H1 (cell line): ENCODE results near the gene MPZL3. TPM values are rescaled to one million over a fixed set of nuclear protein-coding genes. Genes with fewer than 3 reads are reported as not detected.

ENCODE experiments used
- CTCF ChIA-PET: fragments of 300-600 bp; sonication (Branson Sonifier 250); formaldehyde crosslinking; loops from one replicate; lab custom pipeline; 2021; ENCODE audit not compliant: partially characterized antibody; lab: Charles Lee
- POLR2A ChIA-PET: fragments of 300-600 bp; sonication (Branson Sonifier 250); formaldehyde crosslinking; loops from one replicate; lab custom pipeline; 2021; ENCODE audit warnings: inconsistent platforms; ENCODE audit not compliant: partially characterized antibody; lab: Charles Lee
- DNase-seq, 2 experiments: peaks; one replicate each; pipeline versions ENCODE4 v3.0.0 to v3.0.0-alpha.2; 2010 to 2022; ENCODE audit warnings: low spot score in 2 of 2, low read depth in 1 of 2, mixed read lengths in 1 of 2
- FAIRE-seq: peaks from 2 replicates; lab custom pipeline; 2011; peaks lifted over from hg19 to GRCh38; lab: Jason Lieb, UNC
- H2AFZ ChIP-seq: 2 replicates; pipeline ENCODE4 v1.8.1; 2012; ENCODE audit warnings: low read length, inconsistent platforms
- H2AK5ac ChIP-seq: 2 replicates; pipeline ENCODE4 v1.6.1; 2013; ENCODE audit warnings: low read depth, low read length
- H2BK120ac ChIP-seq: replicated peaks from 2 replicates; pipeline ENCODE3; 2013; ENCODE audit warnings: low read depth, low read length, inconsistent platforms
- H2BK12ac ChIP-seq: 2 replicates; pipeline ENCODE4 v1.6.1; 2013; ENCODE audit warnings: low read depth, low read length
- H2BK15ac ChIP-seq: 2 replicates; pipeline ENCODE4 v1.6.1; 2013; ENCODE audit warnings: low read length
- H2BK20ac ChIP-seq: 2 replicates; pipeline ENCODE4 v1.6.1; 2013; ENCODE audit warnings: low read length
- H2BK5ac ChIP-seq: 2 replicates; pipeline ENCODE4 v1.6.1; 2013; ENCODE audit warnings: low read depth, low read length
- H3K14ac ChIP-seq: 2 replicates; pipeline ENCODE4 v1.6.1; 2013; ENCODE audit warnings: inconsistent platforms; ENCODE audit not compliant: insufficient read length
- H3K18ac ChIP-seq: 2 replicates; pipeline ENCODE4 v1.6.1; 2013; ENCODE audit warnings: low read length; ENCODE audit errors: extremely low read depth
- H3K23ac ChIP-seq: 2 replicates; pipeline ENCODE4 v1.6.1; 2013; ENCODE audit warnings: inconsistent platforms; ENCODE audit not compliant: insufficient read length
- H3K23me2 ChIP-seq: 2 replicates; pipeline ENCODE4 v1.6.1; 2013; ENCODE audit warnings: low read depth, low read length
- H3K27ac ChIP-seq: 2 replicates; pipeline ENCODE4 v1.6.1; 2011; ENCODE audit warnings: low read depth, low read length, inconsistent platforms
- H3K27me3 ChIP-seq, 4 experiments: replicated peaks in 1 of 4; 1 replicate in 1 of 4; 2 replicates in 3 of 4; pipeline versions ENCODE4 v1.6.1 to v1.8.1; 2011 to 2013; ENCODE audit warnings: low read length in 3 of 4, mild to moderate bottlenecking in 3 of 4, inconsistent platforms in 2 of 4, mixed read lengths in 2 of 4, moderate library complexity in 1 of 4; ENCODE audit not compliant: control insufficient read depth in 3 of 4, insufficient read depth in 3 of 4; ENCODE audit errors: extremely low read depth in 1 of 4
- H3K36me3 ChIP-seq, 4 experiments: 2 replicates each; pipeline versions ENCODE4 v1.6.1 to v1.8.1; 2011 to 2013; ENCODE audit warnings: mild to moderate bottlenecking in 4 of 4, low read length in 3 of 4, moderate library complexity in 2 of 4, control low read depth in 1 of 4, inconsistent platforms in 1 of 4; ENCODE audit not compliant: insufficient read depth in 4 of 4, control insufficient read depth in 2 of 4
- H3K4ac ChIP-seq: replicated peaks from 2 replicates; pipeline ENCODE3; 2013; ENCODE audit warnings: low read length, low read depth, mixed read lengths, inconsistent platforms; ENCODE audit not compliant: insufficient read length
- H3K4me1 ChIP-seq, 4 experiments: replicated peaks in 1 of 4; 1 replicate in 1 of 4; 2 replicates in 3 of 4; pipeline versions ENCODE4 v1.6.1 to v1.8.1; 2011 to 2013; ENCODE audit warnings: low read length in 3 of 4, inconsistent platforms in 2 of 4, mixed read lengths in 1 of 4; ENCODE audit not compliant: insufficient read depth in 4 of 4, control insufficient read depth in 3 of 4
- H3K4me2 ChIP-seq, 2 experiments: 2 replicates each; pipeline versions ENCODE4 v1.6.1 to v1.8.1; 2011 to 2013; ENCODE audit warnings: low read depth in 2 of 2, low read length in 2 of 2, control low read depth in 1 of 2, inconsistent platforms in 1 of 2, mild to moderate bottlenecking in 1 of 2; ENCODE audit not compliant: insufficient read depth in 1 of 2
- H3K4me3 ChIP-seq, 4 experiments: fragments of 200-600, 300-600 bp in 1 of 4; sonication (generic), shearing (Covaris generic), sonication (Bioruptor Twin) in 1 of 4; 2 replicates each; pipeline versions ENCODE4 v1.5.1 to v1.8.1; 2011 to 2016; ENCODE audit warnings: low read length in 4 of 4, low read depth in 3 of 4, control low read depth in 2 of 4, inconsistent platforms in 2 of 4, mild to moderate bottlenecking in 2 of 4, mixed read lengths in 1 of 4, moderate library complexity in 1 of 4; ENCODE audit not compliant: insufficient read depth in 2 of 4; ENCODE audit errors: extremely low read depth in 1 of 4
- H3K56ac ChIP-seq: replicated peaks from 2 replicates; pipeline ENCODE3; 2013; ENCODE audit warnings: low read depth, mild to moderate bottlenecking, mixed read lengths, low read length, inconsistent platforms; ENCODE audit not compliant: insufficient read length
- H3K79me1 ChIP-seq: 2 replicates; pipeline ENCODE4 v1.6.1; 2013; ENCODE audit warnings: low read depth, low read length, control low read depth
- H3K79me2 ChIP-seq, 2 experiments: 2 replicates each; pipeline versions ENCODE4 v1.6.1 to v1.8.1; 2012 to 2013; ENCODE audit warnings: low read length in 2 of 2, mild to moderate bottlenecking in 2 of 2, inconsistent platforms in 1 of 2; ENCODE audit not compliant: insufficient read depth in 2 of 2, control insufficient read depth in 1 of 2
- H3K9ac ChIP-seq, 4 experiments: replicated peaks in 1 of 4; 1 replicate in 1 of 4; 2 replicates in 3 of 4; pipeline versions ENCODE4 v1.6.1 to v1.8.1; 2011 to 2013; ENCODE audit warnings: low read depth in 3 of 4, low read length in 3 of 4, control low read depth in 2 of 4, mild to moderate bottlenecking in 2 of 4, moderate library complexity in 2 of 4, inconsistent platforms in 1 of 4; ENCODE audit errors: extremely low read depth in 1 of 4
- H3K9me3 ChIP-seq, 2 experiments: 2 replicates each; pipeline versions ENCODE4 v1.6.1 to v1.8.1; 2012 to 2013; ENCODE audit warnings: mild to moderate bottlenecking in 2 of 2, moderate library complexity in 2 of 2, control low read depth in 1 of 2, inconsistent platforms in 1 of 2, low read depth in 1 of 2, low read length in 1 of 2, mixed read lengths in 1 of 2; ENCODE audit not compliant: insufficient read depth in 2 of 2
- H4K20me1 ChIP-seq, 2 experiments: replicated peaks in 1 of 2; 2 replicates each; pipeline versions ENCODE3 to v1.8.1; 2011 to 2013; ENCODE audit warnings: inconsistent platforms in 2 of 2, low read length in 2 of 2, mild to moderate bottlenecking in 1 of 2; ENCODE audit not compliant: insufficient read depth in 2 of 2, control insufficient read depth in 1 of 2
- H4K5ac ChIP-seq: 2 replicates; pipeline ENCODE4 v1.6.1; 2013; ENCODE audit warnings: low read length, low read depth, mixed read lengths, inconsistent platforms; ENCODE audit not compliant: insufficient read length
- H4K8ac ChIP-seq: 2 replicates; pipeline ENCODE4 v1.8.0; 2013; ENCODE audit warnings: mild to moderate bottlenecking, moderate library complexity, low read length, inconsistent platforms; ENCODE audit not compliant: insufficient read depth; ENCODE audit errors: extremely low read depth
- H4K91ac ChIP-seq: replicated peaks from 2 replicates; pipeline ENCODE3; 2013; ENCODE audit warnings: low read length, mixed read lengths, inconsistent platforms; ENCODE audit not compliant: insufficient read length
- JUN ChIP-seq: IDR thresholded peaks from 2 replicates; pipeline ENCODE4 v1.6.1; 2011; ENCODE audit warnings: low read depth, mild to moderate bottlenecking, improper control_type of control experiment, low read length
- RAD21 ChIP-seq, 2 experiments: IDR thresholded peaks in 1 of 2; conservative IDR thresholded peaks in 1 of 2; 2 replicates each; pipeline ENCODE4 v1.6.1; 2011; ENCODE audit warnings: low read depth in 2 of 2, low read length in 2 of 2, improper control_type of control experiment in 1 of 2, inconsistent platforms in 1 of 2, mild to moderate bottlenecking in 1 of 2, moderate library complexity in 1 of 2
- WGBS, 2 experiments: shearing (Covaris generic) in 1 of 2; methylation state at CpG; one replicate each; pipeline versions ENCODE4 v1.1.6 to v1.1.7; 2013 to 2015; ENCODE audit warnings: low lambda C conversion rate in 2 of 2, mixed read lengths in 2 of 2, inconsistent platforms in 1 of 2, low coverage in 1 of 2, missing lambda C conversion rate in 1 of 2; ENCODE audit not compliant: insufficient replicate concordance in 2 of 2, insufficient coverage in 1 of 2, insufficient read length in 1 of 2; ENCODE audit errors: extremely low coverage in 1 of 2, missing lambda C conversion rate in 1 of 2; 5-methylcytosine and 5-hydroxymethylcytosine counted together
- polyA plus RNA-seq, 7 experiments: library from polyadenylated mRNA; depleted of rRNA in 3 of 7; stranded (reverse) in 5 of 7; unstranded in 2 of 7; fragments of >200 nt in 5 of 7; fragments of 200-250 nt in 2 of 7; gene quantifications; 1 replicate in 5 of 7; 2 replicates in 1 of 7; 4 replicates in 1 of 7; pipeline versions ENCODE4 v1.2.1 to v1.2.3, GENCODE V29; 2011 to 2013; ENCODE audit warnings: missing spikeins in 2 of 7, mixed read lengths in 2 of 7
- total RNA-seq: library from RNA; stranded (reverse); fragmentation: NEBNext Ultra II Directional; extraction: Animal tissue kit (Norgen Biotek cat#: 25700); gene quantifications from 2 replicates; pipeline ENCODE4 v1.2.1, GENCODE V29; 2021

MPZL3 gene
- total and polyA plus RNA-seq, 2 of the 8 experiments (the other 6 are each of a cell fraction or from before 2014, with no cell fraction given): 1.1 to 3.9 TPM

DNA sequence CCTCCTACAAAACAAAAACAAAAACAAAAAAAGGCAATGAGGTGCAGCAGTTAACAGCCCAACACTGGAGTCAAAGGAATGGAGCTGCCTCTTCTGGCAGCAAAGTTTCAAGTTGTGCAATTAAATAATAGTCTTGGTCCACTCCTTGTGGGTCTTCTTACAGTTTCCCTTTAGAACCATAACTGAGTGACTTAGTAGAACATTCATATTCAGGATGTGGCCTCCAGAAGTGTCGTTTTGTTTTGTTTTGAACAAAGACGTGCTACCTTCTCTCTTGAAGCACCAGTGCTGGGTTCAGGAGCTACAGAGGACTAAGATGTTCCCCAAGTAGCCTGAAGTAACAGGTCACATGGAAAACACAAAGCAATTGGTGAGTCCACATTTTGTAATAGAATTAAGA is 25.4 kb downstream of the MPZL3 start:
- no peak for FAIRE-seq
- H2BK120ac ChIP-seq: no peak overlapping the region
- no peak overlapping the region for H3K4me2 ChIP-seq
- no peak overlapping the region for H3K23ac ChIP-seq
- H3K27me3 ChIP-seq: no peaks in the 10 kb centered on the region
- no peak overlapping the region for H2BK5ac ChIP-seq
- no peak overlapping the region for H4K91ac ChIP-seq
- no peaks in the 10 kb centered on the region for H3K79me2 ChIP-seq
- no peak overlapping the region for H3K4ac ChIP-seq
- 74% methylated on average over 2 of the region's 2 CpGs; no CpG with 5 or more reads in 1 of the 2 experiments for WGBS, 2 experiments
- H3K9me3 ChIP-seq: no peaks in the 10 kb centered on the region
- H3K14ac ChIP-seq: no peak overlapping the region
- H3K27ac ChIP-seq: no peak overlapping the region
- no peak overlapping the region for H3K56ac ChIP-seq
- ChIA-PET POLR2A (no interaction called here), CTCF (interaction anchor here (1.4 to 2.1 kb wide), 4 partner anchors 10 to 69 kb away, joined by 3 to 8 read pairs (median 4); no protein-coding TSS in a partner anchor)
- H3K79me1 ChIP-seq: no peaks in the 10 kb centered on the region
- H3K23me2 ChIP-seq: no peaks in the 10 kb centered on the region
- H2BK20ac ChIP-seq: no peak overlapping the region
- no peak overlapping the region for H2BK15ac ChIP-seq
- no peak overlapping the region for H2BK12ac ChIP-seq
- H3K4me3 ChIP-seq: no peak overlapping the region
- no peak overlapping the region for H4K5ac ChIP-seq
- no peak overlapping the region for H2AK5ac ChIP-seq
- H3K4me1 ChIP-seq: no peaks in the 10 kb centered on the region
- H4K8ac ChIP-seq: no peak overlapping the region
- H4K20me1 ChIP-seq: no peaks in the 10 kb centered on the region
- no peaks in the 10 kb centered on the region for H3K36me3 ChIP-seq
- H3K18ac ChIP-seq: no peak overlapping the region
- H2AFZ ChIP-seq: no peak overlapping the region
- no peak overlapping the region for H3K9ac ChIP-seq
- no peak for DNase-seq
- TF ChIP-seq JUN: no peak
- no peak for TF ChIP-seq RAD21 (IDR thresholded peaks at IDR 0.05 in 1 of 2, conservative IDR thresholded peaks at IDR 0.05 in 1 of 2; ENCODE audit: low read depth in 2 of 2, low read length in 2 of 2)
